ENCODE data around the gene TMEM101.

DNA sequence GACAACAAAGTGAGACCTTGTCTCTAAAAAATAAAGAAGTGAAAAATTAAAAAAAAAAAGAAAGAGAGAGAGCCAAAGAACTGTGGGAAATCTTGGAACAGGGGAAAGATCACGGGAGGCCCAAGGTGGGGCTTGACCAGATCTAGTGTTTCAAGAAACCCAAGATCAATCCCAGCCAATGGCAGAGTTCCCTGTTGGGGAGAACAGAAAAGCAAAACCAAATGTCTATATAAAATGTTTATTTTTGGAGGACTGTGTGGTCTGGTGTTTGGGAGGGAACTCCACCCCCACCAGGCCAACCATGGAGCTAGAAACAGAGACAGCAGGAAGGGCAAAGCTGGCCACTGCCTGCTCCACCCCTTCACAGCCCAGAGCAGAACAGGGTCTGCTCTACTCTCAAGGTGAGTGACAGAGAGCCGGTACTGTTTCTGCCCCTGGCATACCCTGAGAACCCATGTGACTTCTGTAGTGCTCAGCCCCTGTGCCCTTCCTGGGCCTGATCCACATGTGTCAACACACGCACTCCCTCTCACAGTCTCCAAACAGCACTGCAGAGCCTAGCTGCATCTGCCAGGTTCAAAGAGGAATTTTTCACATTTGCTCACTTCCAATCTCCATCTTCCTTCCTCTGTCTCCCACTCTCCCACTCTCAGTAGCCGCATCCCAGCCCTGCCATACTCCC is 3.7 kb downstream of the TMEM101 start:
- no peak for TF ChIP-seq POLR2AphosphoS5 (IDR thresholded peaks at IDR 0.05)
- TF ChIP-seq, protein P1, sequence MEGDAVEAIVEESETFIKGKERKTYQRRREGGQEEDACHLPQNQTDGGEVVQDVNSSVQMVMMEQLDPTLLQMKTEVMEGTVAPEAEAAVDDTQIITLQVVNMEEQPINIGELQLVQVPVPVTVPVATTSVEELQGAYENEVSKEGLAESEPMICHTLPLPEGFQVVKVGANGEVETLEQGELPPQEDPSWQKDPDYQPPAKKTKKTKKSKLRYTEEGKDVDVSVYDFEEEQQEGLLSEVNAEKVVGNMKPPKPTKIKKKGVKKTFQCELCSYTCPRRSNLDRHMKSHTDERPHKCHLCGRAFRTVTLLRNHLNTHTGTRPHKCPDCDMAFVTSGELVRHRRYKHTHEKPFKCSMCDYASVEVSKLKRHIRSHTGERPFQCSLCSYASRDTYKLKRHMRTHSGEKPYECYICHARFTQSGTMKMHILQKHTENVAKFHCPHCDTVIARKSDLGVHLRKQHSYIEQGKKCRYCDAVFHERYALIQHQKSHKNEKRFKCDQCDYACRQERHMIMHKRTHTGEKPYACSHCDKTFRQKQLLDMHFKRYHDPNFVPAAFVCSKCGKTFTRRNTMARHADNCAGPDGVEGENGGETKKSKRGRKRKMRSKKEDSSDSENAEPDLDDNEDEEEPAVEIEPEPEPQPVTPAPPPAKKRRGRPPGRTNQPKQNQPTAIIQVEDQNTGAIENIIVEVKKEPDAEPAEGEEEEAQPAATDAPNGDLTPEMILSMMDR (IDR thresholded peaks at IDR 0.05): no peak
- TF ChIP-seq POLR2A (IDR thresholded peaks at IDR 0.05): no peak
